Activated T-cell treated with anti-CD3 and anti-CD28 coated beads for 48 hours (primary cell): ENCODE measurements around the gene ZNF154.
"Not testable (repeated sequence)": the region's sequence is repeated elsewhere in the genome, so short reads cannot be mapped to it uniquely, and the experiment has no call there.

Source experiments
- DNase-seq: peaks from one replicate; pipeline ENCODE4 v3.0.0-alpha.2; 2020; ENCODE audit warnings: low read depth

Gene ZNF154

DNA sequence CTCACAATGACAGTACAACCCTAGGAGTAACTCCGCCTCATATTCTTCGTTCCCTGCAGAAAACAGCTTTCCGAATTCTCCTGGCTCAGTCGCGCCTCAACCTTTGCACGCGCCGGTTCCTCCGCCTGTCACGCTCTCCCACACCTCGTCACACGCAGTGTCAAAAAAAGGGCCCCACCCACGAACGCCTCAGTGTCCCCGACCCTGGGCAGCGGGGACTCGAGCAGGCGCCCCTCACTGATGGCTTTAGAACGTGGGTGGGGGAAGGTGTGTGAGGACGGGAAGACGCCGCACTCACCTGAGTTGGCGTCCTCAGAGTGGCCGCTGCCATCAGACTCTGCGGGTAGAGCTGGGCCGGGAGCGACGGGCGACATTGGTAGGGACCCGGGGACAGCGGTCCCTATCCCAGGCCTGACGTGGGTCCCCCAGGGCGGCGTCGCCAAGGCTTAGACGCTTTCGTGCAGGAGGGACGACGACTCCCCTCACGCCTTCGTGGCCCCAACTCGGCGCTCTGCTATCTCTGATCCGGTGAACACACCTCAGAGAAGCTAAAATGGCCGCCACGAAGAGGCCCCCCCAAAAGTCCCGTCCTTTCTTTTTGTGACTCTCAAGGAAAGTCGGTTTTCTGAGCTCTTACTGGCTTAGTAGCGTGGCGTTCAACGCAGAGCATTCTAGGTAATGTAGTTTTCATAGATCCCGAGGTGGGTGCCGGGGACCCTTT lies at the start of gene ZNF154:
ZNF154 (minus strand) TSS at position 564 of the 721 bp plus-strand sequence; CDS start at position 331, 233 bp downstream.
- DNase-seq, result peak; percentile 8

DNA sequence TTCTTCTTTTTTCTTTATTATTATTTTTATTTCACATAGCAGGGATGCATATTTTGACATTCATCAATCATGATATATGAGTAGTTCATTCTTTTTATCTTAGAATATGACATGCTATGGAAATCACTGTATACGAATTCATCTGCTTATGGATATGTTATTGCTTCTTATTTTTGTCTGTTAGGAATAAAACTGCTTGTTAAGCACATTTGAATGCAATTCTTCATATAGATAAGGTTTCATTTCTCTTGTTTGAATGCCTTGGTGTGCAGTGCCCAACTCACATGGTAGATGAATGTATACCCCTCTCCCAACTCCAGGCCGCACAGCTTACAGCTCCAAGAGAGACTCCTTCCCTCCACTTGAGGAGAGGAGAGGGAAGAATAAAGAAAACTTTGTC lies 48.9 kb upstream of the ZNF154 start:
- no peak for DNase-seq

DNA sequence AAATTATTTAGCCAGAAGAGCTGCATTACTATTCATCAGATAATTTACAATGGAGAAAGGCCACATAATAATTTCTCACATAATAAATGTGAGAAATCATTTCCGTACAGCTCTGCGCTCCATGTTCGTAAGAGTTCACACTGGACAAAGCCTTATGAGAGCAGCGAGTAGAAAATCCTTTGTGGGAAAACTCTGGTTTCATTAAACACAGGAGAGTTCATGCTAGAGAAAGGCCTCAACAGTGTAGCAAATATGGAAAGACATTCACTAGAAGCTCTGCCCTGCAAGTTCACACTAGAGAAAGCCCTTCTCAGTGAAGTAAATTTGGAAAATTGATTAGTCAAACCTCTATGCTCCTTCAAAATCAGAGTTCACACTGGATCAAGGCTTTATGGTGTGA lies 46.0 kb upstream of the ZNF154 start:
- no peak for DNase-seq

DNA sequence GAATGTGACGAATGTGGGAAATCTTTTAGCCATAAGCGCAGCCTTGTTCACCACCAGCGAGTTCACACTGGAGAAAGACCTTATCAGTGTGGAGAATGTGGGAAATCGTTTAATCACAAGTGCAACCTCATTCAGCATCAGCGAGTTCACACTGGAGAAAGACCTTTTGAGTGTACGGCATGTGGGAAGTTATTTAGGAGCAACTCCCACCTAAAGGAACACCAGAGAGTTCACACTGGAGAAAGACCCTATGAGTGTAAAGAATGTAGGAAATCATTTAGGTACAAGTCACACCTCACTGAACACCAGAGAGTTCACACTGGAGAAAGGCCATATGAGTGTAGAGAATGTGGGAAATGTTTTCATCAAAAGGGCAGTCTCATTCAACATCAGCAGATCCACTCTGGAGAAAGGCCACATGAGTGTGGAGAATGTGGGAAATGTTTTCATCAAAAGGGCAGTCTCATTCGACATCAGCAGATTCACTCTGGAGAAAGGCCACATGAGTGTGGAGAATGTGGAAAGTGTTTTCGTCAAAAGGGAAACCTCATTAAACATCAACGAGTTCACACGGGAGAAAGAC lies 45.2 kb upstream of the ZNF154 start:
- DNase-seq, result no peak

DNA sequence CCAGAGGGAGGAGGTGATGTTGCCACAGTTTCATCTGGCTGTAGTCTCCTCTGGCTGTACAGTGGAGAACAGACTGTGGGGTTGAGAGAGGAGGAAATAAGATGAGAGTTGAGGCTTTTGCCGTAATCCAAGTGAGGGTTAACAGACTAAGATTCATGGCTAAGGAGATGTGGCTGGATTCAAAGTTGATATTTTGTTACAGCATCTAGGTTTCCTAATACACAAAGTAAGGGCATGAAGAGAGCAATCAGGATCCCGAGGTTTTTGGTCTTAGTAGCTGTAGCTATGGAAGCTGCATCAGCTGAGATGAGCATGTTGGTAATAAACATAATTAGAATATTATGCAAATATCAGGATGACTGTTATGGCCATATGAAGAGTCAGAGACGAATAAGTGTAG lies 39.0 kb upstream of the ZNF154 start:
- no peak for DNase-seq

DNA sequence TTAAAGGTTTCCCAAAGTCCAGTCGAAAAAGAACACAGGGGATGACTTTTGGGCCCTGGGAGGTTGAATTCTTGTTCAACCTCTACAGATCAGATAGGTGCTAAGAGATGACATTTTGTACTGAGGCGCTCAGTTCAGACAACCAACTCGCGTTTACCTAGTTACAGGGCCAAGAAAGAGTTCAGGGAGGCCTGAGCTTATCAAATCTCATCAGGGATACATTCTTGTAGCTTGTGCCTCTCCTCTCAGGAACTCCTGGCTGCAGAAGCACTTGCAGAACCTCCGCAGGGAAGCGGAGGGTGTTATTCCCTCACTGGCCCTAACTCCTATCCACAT lies 38.4 kb upstream of the ZNF154 start:
- no peak for DNase-seq

DNA sequence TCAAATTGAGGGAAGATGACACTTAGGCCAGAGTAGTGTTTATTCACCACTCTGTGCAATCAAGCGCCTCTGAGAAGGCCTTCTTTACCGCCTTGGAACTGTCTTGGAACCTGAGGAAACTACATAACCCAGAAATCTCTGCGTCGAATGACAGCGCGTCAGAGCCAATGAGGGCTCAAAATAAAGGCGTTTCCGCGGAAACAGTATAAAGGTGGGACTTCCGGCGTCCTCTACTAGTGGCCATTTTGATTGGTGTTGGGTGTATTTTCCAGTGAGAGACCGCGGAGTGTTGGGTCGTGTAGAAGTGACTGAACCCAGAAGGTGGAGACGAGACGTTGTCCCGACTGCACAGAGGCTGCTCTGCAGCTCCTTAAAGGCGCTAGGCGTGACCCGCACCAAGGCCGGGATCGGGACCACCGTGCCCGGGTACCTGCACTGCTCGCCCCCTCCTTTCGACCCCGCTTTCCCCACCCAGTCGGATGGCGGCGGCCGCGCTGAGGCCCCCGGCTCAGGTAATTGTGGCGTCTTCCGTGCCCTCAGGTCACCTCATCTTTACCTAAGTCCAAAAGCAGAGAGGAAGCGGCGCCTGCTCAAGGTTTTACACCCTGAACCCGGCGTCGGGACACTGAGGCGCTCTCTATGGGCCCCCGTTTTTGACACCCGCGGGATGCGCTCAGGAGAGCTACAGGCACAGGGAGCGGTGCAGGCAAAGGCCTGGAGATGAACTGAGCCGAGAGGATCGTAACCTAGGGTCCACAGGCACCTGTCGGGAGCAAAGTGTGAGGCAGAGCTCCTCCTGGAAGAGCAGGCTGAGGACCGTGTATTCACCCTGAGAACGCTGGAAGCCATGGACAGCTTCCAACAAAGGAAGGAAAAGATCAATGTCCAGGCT lies 37.8 kb upstream of the ZNF154 start, which contains the start of gene ZNF776:
ZNF776 (plus strand) TSS at position 236 of the 892 bp plus-strand sequence; CDS start at position 480, 244 bp downstream.
- DNase-seq, result peak; percentile 65

DNA sequence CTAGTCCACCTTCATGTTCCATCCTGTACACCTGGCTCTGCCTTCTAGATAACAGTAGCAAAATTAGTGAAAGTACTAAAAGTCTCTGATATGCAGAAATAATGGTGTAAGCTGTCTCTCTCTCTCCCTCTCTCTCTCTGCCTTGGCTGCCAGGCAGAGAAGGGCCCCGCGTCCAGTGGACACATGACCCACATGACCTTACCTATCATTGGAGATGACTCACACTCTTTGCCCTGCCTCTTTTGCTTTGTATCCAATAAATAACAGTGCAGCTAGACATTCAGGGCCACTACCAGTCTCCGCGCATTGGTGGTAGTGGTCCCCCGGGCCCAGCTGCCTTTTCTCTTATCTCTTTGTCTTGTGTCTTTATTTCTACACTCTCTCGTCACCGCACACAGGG lies 29.8 kb upstream of the ZNF154 start:
- DNase-seq, result not testable (repeated sequence)

DNA sequence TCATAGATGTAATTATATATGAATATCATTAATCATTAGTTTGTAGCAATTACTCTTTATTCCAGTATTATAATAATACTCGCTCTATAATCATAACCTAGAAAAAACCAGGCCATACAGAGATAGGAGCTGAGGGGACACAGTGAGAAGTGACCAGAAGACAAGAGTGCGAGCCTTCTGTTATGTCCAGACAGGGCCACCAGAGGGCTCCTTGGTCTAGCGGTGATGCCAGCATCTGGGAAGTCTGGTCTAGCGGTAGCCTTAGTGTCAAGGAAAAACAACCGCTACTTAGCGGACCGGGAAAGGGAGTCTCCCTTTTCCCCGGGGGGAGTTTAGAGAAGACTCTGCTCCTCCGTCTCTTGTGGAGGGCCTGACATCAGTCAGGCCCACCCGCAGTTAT lies 29.3 kb upstream of the ZNF154 start:
- DNase-seq, result not testable (repeated sequence)

DNA sequence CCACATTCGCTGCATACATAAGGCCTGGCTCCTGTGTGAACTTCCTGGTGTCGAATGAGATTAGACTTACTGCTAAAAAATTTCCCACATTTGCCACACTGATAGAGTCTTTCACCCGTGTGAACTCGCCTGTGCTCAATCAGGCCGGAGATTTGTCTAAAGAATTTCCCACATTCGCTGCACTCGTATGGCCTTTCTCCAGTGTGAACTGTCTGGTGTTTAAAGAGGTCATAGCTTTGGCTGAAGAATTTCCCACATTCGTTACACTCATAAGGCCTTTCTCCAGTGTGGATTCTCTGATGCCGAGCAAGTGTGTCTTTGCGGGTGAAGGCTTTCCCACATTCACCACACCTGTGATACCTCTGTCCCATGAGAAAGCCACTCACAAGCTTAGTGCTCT lies 11.9 kb upstream of the ZNF154 start:
- DNase-seq, result no peak

DNA sequence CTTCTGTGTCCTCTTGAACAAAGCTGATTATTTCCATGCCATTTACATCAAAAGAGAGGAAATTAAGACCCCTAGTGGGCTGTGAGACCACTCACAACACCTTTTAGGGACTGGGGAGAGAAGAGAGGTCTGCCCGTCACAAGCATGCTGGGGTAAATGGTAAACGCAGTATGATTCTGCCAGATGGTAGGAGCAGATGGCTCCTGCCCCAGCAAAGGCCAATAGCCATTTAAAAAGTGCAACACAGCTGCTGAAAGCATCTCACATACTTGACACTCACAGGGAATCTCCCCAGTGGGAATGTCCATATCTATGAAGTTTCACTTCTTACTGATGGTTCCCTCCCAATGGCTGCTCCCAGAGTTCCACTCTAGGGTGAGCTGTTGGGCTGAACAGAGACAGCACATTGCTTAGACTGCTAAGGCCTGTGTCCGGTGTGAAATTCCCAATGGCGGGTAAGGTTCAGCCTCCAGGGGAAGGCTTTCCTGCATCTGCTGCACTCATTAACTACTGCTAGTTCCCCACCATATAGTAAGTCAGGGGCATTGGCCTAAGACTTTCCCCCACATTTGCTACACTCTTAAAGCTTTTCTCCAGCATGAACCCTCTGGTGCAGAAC lies 11.0 kb upstream of the ZNF154 start:
- DNase-seq, result no peak

DNA sequence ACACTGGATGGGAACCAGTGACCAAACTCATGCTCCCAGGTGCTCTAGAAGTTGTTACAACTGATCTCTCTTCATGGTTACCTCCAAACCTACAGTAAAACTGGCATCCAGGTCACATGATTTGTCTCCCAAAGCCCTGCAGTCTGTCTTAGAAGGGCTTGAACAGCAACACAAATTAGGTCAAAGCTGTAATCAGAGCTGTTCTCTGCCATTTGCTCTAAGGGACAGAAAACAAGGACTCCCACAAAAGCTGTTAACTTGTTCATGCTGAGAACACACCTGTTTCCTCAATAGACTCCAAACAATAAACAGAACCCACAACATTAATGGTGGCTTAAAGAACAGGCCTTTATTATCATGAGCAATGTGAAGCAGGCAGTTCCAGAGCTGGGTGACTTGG lies 10.4 kb upstream of the ZNF154 start:
- DNase-seq, result no peak

DNA sequence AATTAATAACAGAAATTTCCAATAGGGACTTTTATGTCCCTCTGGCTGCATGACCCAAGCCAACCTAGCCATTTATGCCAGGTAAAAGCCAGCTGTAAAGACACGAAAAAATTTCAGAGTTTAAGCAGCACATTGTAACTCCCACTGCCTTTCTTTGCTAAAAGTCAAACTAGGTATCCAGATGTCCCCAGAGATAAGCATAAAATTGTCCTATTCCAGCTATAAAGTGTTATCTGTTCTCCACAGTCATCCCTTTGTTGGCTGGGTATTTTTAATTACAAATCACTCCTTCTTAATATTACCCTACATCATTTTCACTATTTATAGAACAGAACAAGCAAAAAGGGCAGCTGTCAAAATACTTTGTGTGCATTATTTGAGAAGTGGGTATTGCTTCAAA lies 3.2 kb upstream of the ZNF154 start:
- DNase-seq, result no peak

DNA sequence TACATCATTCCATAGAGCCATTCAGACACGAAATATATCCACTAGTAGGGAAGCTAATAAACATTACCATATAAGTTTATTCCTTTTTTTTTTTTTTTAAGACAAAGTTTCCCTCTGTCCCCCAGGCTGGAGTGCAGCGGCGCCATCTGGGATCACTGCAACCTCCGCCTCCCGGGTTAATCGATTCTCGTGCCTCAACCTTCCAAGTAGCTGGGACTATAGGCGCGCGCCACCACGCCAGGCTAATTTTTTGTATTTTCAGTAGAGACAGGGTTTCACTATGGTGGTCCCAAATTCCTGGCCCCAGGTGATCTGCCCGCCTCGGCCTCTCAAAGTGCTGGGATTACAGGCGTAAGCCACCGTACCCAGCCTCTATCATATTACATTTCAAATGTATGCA lies 612 bp upstream of the ZNF154 start:
- no peak for DNase-seq

DNA sequence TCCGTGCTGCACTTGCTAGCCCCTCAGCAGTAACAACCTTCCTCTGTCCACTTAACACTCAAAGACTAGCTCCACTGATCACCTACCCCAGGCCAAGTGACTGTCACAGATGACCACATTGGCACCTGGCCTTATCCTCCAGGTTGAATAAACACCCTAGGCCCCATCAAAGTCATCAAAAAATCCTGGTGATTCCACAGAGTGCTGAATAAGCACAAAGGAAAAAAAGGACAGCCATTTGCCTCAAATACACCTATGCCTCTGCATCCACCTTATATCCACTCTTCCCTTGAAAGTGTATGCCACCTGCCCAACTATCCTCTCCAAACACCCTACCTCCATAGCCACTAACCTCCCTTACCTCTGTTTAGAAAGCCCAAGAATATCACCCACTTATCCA lies 2.7 kb downstream of the ZNF154 start:
- no peak for DNase-seq

DNA sequence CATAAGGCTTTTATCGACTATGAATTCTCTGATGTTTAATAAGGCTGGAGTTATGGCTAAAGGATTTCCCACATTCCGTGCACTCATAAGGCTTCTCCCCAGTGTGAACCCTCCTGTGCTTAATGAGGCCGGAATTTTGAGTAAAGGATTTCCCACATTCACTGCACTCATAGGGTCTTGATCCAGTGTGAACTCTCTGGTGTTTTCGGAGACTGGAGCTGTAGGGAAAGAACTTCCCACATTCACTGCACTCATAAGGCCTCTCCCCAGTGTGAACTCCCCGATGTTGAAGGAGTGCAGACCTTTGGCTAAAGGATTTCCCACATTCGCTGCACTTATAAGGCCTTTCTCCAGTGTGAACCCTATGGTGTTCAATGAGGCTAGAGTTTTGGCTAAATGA lies 7.4 kb downstream of the ZNF154 start:
- DNase-seq, result no peak

DNA sequence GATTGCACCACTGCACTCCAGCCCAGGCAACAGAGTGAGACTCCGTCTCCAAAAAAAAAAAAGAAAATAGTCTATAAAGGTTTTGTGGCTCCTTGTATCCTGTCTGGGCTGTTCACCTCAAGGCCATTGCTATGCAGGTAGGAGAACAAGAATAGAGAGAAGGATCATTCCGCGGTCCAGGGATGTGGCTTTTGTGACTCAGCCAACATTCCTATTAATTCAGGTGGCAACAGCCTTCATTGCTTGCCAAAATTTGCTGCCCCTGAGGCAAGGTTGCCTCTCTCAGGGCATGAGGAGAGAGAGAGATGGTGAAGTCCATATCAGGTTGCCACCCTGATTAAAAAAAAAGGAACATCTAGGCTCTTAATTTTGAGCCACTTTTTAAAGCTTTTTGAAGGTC lies 19.3 kb downstream of the ZNF154 start:
- no peak for DNase-seq

DNA sequence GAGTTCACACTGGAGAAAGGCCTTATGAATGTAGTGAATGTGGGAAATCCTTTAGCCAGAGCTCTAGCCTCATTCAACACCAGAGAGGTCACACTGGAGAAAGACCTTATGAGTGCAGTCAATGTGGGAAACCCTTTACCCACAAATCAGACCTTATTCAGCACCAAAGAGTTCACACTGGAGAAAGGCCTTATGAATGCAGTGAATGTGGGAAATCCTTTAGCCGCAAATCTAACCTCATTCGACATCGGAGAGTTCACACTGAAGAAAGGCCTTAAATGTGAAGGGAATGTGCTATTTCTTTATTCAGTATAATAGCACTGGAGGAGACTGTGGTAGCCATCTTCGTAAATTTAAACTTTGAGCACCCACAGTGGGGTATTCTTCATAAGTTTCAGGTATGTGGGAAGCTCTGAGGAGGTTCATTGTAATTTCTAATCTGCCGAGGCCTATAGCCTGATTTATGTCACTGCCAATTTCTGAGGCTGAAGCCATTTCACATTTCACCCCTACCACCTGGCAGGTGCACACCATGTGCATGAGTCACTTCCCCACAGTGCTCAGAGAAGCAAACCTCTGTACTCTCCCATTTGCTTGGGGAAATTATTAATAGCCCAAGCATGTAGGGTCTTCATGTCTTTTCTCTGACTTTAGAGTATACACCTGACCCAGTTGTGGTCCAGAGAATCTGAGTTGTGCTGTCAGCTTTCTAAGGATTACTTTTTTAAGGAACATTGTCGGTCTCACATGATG lies 20.8 kb downstream of the ZNF154 start:
- no peak for DNase-seq

DNA sequence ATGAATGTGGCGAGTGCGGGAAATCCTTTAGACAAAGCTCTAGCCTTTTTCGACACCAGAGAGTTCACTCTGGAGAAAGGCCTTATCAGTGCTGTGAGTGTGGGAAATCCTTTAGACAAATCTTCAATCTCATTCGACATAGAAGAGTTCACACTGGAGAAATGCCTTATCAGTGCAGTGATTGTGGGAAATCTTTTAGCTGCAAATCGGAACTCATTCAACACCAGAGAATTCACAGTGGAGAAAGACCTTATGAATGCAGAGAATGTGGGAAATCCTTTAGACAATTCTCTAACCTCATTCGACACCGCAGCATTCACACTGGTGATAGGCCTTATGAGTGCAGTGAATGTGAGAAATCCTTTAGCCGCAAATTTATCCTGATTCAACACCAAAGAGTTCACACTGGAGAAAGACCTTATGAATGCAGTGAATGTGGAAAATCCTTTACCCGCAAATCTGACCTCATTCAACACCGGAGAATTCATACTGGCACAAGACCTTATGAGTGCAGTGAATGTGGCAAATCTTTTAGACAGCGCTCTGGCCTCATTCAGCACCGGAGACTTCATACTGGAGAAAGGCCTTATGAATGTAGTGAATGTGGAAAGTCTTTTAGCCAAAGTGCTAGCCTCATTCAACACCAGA lies 21.5 kb downstream of the ZNF154 start:
- no peak for DNase-seq

DNA sequence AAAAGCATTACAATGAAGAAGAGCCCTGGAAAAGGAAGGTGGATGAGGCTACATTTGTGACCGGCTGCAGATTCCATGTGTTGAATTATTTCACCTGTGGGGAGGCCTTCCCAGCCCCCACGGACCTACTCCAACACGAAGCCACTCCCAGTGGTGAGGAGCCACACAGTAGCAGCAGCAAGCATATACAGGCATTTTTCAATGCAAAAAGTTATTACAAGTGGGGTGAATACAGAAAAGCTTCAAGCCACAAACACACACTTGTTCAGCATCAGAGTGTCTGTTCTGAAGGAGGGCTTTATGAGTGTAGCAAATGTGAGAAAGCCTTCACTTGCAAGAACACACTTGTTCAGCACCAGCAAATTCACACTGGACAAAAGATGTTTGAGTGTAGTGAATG lies 22.3 kb downstream of the ZNF154 start:
- DNase-seq, result no peak

DNA sequence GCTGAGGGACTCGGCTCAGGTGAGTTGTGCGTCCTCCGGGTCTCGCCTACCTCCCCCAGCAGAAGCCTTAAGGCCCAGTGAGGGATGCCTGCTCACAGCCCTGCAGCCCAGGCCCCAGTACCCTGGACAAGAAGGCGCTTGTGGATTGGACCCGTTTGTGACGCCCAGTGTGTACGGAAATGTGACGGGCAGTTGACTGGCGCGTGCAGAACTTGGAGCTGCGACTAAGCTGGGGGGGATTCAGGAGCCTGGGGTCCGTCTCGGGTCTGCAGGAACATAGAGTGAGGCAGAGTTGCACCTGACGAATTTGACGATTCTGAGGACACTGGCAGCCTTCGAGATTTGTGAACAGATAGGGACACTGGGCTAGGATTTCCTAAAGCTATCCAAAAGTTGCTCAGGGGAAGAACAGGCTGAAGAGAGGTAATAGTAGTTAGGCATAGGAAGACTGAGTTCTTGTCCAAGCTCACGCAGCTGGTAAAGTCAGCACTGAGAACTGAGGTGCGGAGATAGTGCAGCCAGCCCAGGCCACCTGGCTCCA lies 26.7 kb downstream of the ZNF154 start:
- no peak for DNase-seq
